B cell (primary cell): ENCODE measurements around the gene DNAH12.

ENCODE experiments used
- CTCF ChIP-seq: fragments of 200-600 bp; IDR thresholded peaks from one replicate; pipeline ENCODE4 v1.8.0; 2022; ENCODE audit warnings: antibody characterized with exemption, mild to moderate bottlenecking
- EZH2 ChIP-seq: IDR thresholded peaks from 2 replicates; pipeline ENCODE4 v1.6.1; 2012; ENCODE audit warnings: borderline replicate concordance, low read depth, mild to moderate bottlenecking, moderate library complexity, low read length; ENCODE audit not compliant: insufficient read depth, poor library complexity, severe bottlenecking

DNA sequence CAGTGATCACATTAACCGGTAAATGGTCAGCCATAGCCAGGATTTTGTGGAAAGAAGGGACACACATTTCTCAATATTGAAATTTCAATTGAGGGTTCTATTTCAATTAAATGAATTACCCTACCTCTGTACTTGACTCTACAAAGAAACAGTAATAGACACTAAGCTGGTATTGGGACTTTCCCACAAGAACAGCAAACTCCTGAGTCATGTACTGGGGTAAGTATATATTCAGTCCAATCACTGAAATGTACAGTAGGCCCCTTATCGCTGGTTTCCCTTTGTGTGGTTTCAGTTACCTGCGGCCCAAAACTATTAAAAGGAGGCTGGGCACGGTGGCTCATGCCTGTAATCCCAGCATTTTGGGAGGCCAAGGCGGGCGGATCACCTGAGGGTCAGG is 269.3 kb downstream of the DNAH12 start:
- TF ChIP-seq EZH2 (no peak), CTCF (no peak)
